ENCODE results near the gene ARPC4. TPM values are rescaled to one million over a fixed set of nuclear protein-coding genes. Genes with fewer than 3 reads are reported as not detected.

Gene ARPC4
- total and polyA plus RNA-seq, 5 donors from 2014 or later: 203 to 384 (median 305) TPM

DNA sequence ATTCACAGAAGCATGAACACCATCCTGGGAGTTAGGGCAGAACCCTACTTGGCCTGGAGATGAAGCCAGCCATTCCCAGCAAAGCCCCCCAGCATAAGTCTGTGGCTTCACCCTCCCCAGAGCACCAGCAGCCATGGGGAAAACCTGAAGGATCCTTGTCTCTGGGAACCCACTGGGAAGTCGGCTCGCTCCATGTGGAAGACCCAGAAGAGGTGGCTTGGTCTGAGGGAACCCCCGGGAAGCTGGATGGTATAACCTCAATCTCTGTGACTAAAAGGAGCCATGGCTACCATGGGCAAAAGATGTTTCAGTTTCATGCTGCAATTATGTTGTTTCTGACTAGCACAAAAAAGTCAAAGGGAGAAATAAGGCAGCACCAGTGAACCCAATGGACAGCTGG, 62.7 kb downstream of the ARPC4 start:
- H3K9me3 ChIP-seq (ENCODE audit: control insufficient read depth in 2 of 2, low read length in 2 of 2): no peaks in the 10 kb centered on the region
- H3K27ac Mint-ChIP-seq: no peak overlapping the region
- H3K4me1 Mint-ChIP-seq: peaks cover 0 to 8% (median 4%) of the 10 kb centered on the region in 4 donors
- no peaks in the 10 kb centered on the region for H3K36me3 ChIP-seq (ENCODE audit: control insufficient read depth, insufficient read depth, low read length)
- no peaks in the 10 kb centered on the region for H3K9me3 Mint-ChIP-seq
- no peak for DNase-seq
- H3K4me1 ChIP-seq (ENCODE audit: control insufficient read depth, insufficient read depth, low read length, poor library complexity, severe bottlenecking): no peaks in the 10 kb centered on the region
- no peak overlapping the region for H3K4me3 Mint-ChIP-seq
- ATAC-seq (ENCODE audit: low read depth in 2 of 2): no peak
- H3K4me3 ChIP-seq (ENCODE audit: low read depth, low read length): no peak overlapping the region
- H3K27me3 Mint-ChIP-seq: peaks cover 17% of the 10 kb centered on the region
- H3K27ac ChIP-seq (ENCODE audit: insufficient read depth, low read length, poor library complexity, severe bottlenecking): no peak overlapping the region
- H3K27me3 ChIP-seq (ENCODE audit: control insufficient read depth, insufficient read depth, low read length): no peaks in the 10 kb centered on the region
- H3K36me3 Mint-ChIP-seq: no peaks in the 10 kb centered on the region

Other genes starting within 250 kb of the ARPC4 start
- gene LHFPL4, start 239.3 kb upstream of the ARPC4 start, total RNA-seq: not detected
- gene LHFPL4, start 239.3 kb upstream of the ARPC4 start, polyA plus RNA-seq: under 1 TPM in 3 of 4 donors, not detected in 1; 0.03 to 0.18 (median 0.13) TPM
- gene MTMR14, start 143.6 kb upstream of the ARPC4 start, total RNA-seq: 97.4 TPM
- 10 to 100 TPM; 66.8 to 90.2 (median 80.9) TPM for gene MTMR14, start 143.6 kb upstream of the ARPC4 start, polyA plus RNA-seq
- not detected for gene CPNE9, start 89.2 kb upstream of the ARPC4 start, total RNA-seq
- not detected for gene CPNE9, start 89.2 kb upstream of the ARPC4 start, polyA plus RNA-seq
- 41.2 TPM for gene BRPF1, start 61.3 kb upstream of the ARPC4 start, total RNA-seq
- 10 to 100 TPM in 2 of 4 donors, 1 to 10 TPM in 2; 6.7 to 12.1 (median 9.2) TPM for gene BRPF1, start 61.3 kb upstream of the ARPC4 start, polyA plus RNA-seq
- gene OGG1, start 43.1 kb upstream of the ARPC4 start, total RNA-seq: 26.3 TPM
- gene OGG1, start 43.1 kb upstream of the ARPC4 start, polyA plus RNA-seq: 10 to 100 TPM; 21.8 to 30.2 (median 26.7) TPM
- gene CAMK1, start 23.1 kb upstream of the ARPC4 start, total RNA-seq: 4.9 TPM
- gene CAMK1, start 23.1 kb upstream of the ARPC4 start, polyA plus RNA-seq: 10 to 100 TPM in 1 of 4 donors, 1 to 10 TPM in 3; 4.5 to 13.7 (median 7.7) TPM
- 44.7 TPM for gene TADA3, start 609 bp upstream of the ARPC4 start, total RNA-seq
- gene TADA3, start 609 bp upstream of the ARPC4 start, polyA plus RNA-seq: 10 to 100 TPM; 50.2 to 69.0 (median 60.5) TPM
- gene TTLL3, start 17.2 kb downstream of the ARPC4 start, total RNA-seq: 89.9 TPM
- 1 to 10 TPM; 2.3 to 3.8 (median 3.1) TPM for gene TTLL3, start 17.2 kb downstream of the ARPC4 start, polyA plus RNA-seq
- 21.1 TPM for gene RPUSD3, start 50.9 kb downstream of the ARPC4 start, total RNA-seq
- 10 to 100 TPM; 59.7 to 72.3 (median 66.8) TPM for gene RPUSD3, start 50.9 kb downstream of the ARPC4 start, polyA plus RNA-seq
- not detected for gene CIDEC, start 87.2 kb downstream of the ARPC4 start, total RNA-seq
- not detected for gene CIDEC, start 87.2 kb downstream of the ARPC4 start, polyA plus RNA-seq
- 17.7 TPM for gene JAGN1, start 97.5 kb downstream of the ARPC4 start, total RNA-seq
- gene JAGN1, start 97.5 kb downstream of the ARPC4 start, polyA plus RNA-seq: 10 to 100 TPM; 52.6 to 70.8 (median 58.3) TPM
- gene IL17RE, start 109.8 kb downstream of the ARPC4 start, total RNA-seq: 4.3 TPM
- gene IL17RE, start 109.8 kb downstream of the ARPC4 start, polyA plus RNA-seq: under 1 TPM in 3 of 4 donors, not detected in 1; 0.31 to 0.33 (median 0.32) TPM
- gene IL17RC, start 124.0 kb downstream of the ARPC4 start, total RNA-seq: 1.1 TPM
- 1 to 10 TPM; 5.6 to 9.5 (median 7.5) TPM for gene IL17RC, start 124.0 kb downstream of the ARPC4 start, polyA plus RNA-seq
- 24.6 TPM for gene CRELD1, start 140.8 kb downstream of the ARPC4 start, total RNA-seq
- 10 to 100 TPM; 20.5 to 26.5 (median 23.9) TPM for gene CRELD1, start 140.8 kb downstream of the ARPC4 start, polyA plus RNA-seq
- gene PRRT3, start 159.3 kb downstream of the ARPC4 start, total RNA-seq: 4.7 TPM
- gene PRRT3, start 159.3 kb downstream of the ARPC4 start, polyA plus RNA-seq: 1 to 10 TPM; 3.0 to 4.3 (median 4.2) TPM
- 57.2 TPM for gene EMC3, start 193.8 kb downstream of the ARPC4 start, total RNA-seq
- 10 to 100 TPM; 56.9 to 88.2 (median 74.4) TPM for gene EMC3, start 193.8 kb downstream of the ARPC4 start, polyA plus RNA-seq
- 18.5 TPM for gene FANCD2, start 233.4 kb downstream of the ARPC4 start, total RNA-seq
- gene FANCD2, start 233.4 kb downstream of the ARPC4 start, polyA plus RNA-seq: 10 to 100 TPM in 2 of 4 donors, 1 to 10 TPM in 2; 4.5 to 62.8 (median 8.3) TPM